PC-9 (cell line): Measurements from ENCODE around the gene MIA.

ENCODE experiments used
- CTCF ChIP-seq: fragments of 200-600 bp; sonication (generic); conservative IDR thresholded peaks from 2 replicates; pipeline ENCODE4 v1.6.1; 2017; ENCODE audit warnings: mixed run types, antibody characterized with exemption, mild to moderate bottlenecking, moderate library complexity
- EZH2 ChIP-seq: fragments of 200-600 bp; sonication (generic); IDR thresholded peaks from 2 replicates; pipeline ENCODE4 v1.8.0; 2017; ENCODE audit warnings: antibody characterized with exemption, low read depth

- TF ChIP-seq CTCF: peak; percentile 60; the same call in 1 of the 2 replicates
- TF ChIP-seq EZH2: no peak
Observed at GRCh38 chr19:40797963-40798682, 22.8 kb downstream of the MIA start.
